SK-N-SH treated with all-trans-retinoic acid at 6 μM for 48 hours (cell line): ENCODE measurements around the gene R3HDM2.

Experiments used
- ESRRG ChIP-seq: fragments of 250-450 bp; sonication (Bioruptor Pico); IDR thresholded peaks from 2 replicates; pipeline ENCODE4 v1.6.1; 2021; ENCODE audit warnings: mild to moderate bottlenecking
- GLIS3 ChIP-seq: fragments of 250-450 bp; sonication (Bioruptor Pico); IDR thresholded peaks from 2 replicates; pipeline ENCODE4 v1.5.0; 2020; ENCODE audit warnings: mild to moderate bottlenecking, moderate library complexity
- PATZ1 ChIP-seq: fragments of 250-450 bp; sonication (Bioruptor Pico); IDR thresholded peaks from 2 replicates; pipeline ENCODE4 v1.8.0; 2020; ENCODE audit warnings: mild to moderate bottlenecking, moderate library complexity, borderline replicate concordance
- RARB ChIP-seq: fragments of 250-450 bp; sonication (Bioruptor Pico); IDR thresholded peaks from 2 replicates; pipeline ENCODE4 v1.8.0; 2021; ENCODE audit warnings: mild to moderate bottlenecking, moderate library complexity
- TOX ChIP-seq: fragments of 250-450 bp; sonication (Bioruptor Pico); IDR thresholded peaks from 2 replicates; pipeline ENCODE4 v1.8.0; 2021; ENCODE audit warnings: mild to moderate bottlenecking, moderate library complexity, borderline replicate concordance
- ZC3H10 ChIP-seq: fragments of 250-450 bp; sonication (Bioruptor Pico); IDR thresholded peaks from 2 replicates; pipeline ENCODE4 v1.5.1; 2021; ENCODE audit warnings: mild to moderate bottlenecking, moderate library complexity
- ZFP30 ChIP-seq: fragments of 450-650 bp; formaldehyde crosslinking; IDR thresholded peaks from 2 replicates; pipeline ENCODE4 v1.5.0; 2022; ENCODE audit warnings: mild to moderate bottlenecking, moderate library complexity
- ZNF8 ChIP-seq: fragments of 450-650 bp; formaldehyde crosslinking; IDR thresholded peaks from 2 replicates; pipeline ENCODE4 v1.5.0; 2020; ENCODE audit warnings: mild to moderate bottlenecking, moderate library complexity

GRCh38 chr12:57258977-57259970, 171.6 kb downstream of the R3HDM2 start:
- TF ChIP-seq PATZ1 = no peak
- TF ChIP-seq ZNF8 (CRISPR knock-in tag) = no peak
- no peak for TF ChIP-seq ZFP30 (CRISPR knock-in tag)
- no peak for TF ChIP-seq ZC3H10
- TF ChIP-seq RARB (CRISPR knock-in tag) = no peak
- no peak for TF ChIP-seq GLIS3 (CRISPR knock-in tag)
- TF ChIP-seq ESRRG (CRISPR knock-in tag) = no peak
- no peak for TF ChIP-seq TOX (CRISPR knock-in tag)
